Measurements from ENCODE around the gene JUP. TPM values are rescaled to one million over a fixed set of nuclear protein-coding genes. Genes with fewer than 3 reads are reported as not detected.
A peak's percentile ranks its signal among the peaks of the same experiment; 100 is the strongest.

JUP gene
- total and polyA plus RNA-seq, 2 of the 13 experiments (the other 11 are each of a cell fraction or from before 2014, with no cell fraction given): 12.1 to 20.6 TPM

- Histone ChIP-seq H3K27me3 (ENCODE audit: control insufficient read depth in 1 of 2, insufficient read depth in 2 of 2, low read length in 2 of 2) (no peaks in the 10 kb centered on the region; a peak in 1 of 5 replicates), H3K4me3 (replicated peaks in 1 of 3; ENCODE audit: insufficient read depth in 1 of 3, low read depth in 2 of 3, low read length in 3 of 3) (peak overlapping the region; percentile 83 to 88 (median 87)), H2AFZ (ENCODE audit: low read length) (no peak overlapping the region), H3K4me1 (ENCODE audit: insufficient read depth, low read length) (peaks cover 50% of the 10 kb centered on the region), H3K36me3 (replicated peaks in 1 of 2; ENCODE audit: control insufficient read depth in 1 of 2, insufficient read depth in 2 of 2, low read length in 2 of 2) (peaks cover 10 to 20% of the 10 kb centered on the region in 2 experiments), H3K9me3 (ENCODE audit: low read length) (no peaks in the 10 kb centered on the region), H3K4me2 (ENCODE audit: low read depth, low read length) (peak overlapping the region; percentile 94), H3K79me2 (ENCODE audit: insufficient read depth, low read length) (peaks cover 49% of the 10 kb centered on the region), H3K9ac (ENCODE audit: insufficient read depth, low read depth, low read length) (peak overlapping the region; percentile 88), H4K20me1 (ENCODE audit: insufficient read depth, low read length) (no peaks in the 10 kb centered on the region), H3K27ac (ENCODE audit: extremely low read length, insufficient read depth, low read length) (peak overlapping the region; percentile 82)
- ATAC-seq (no peak), DNase-seq (ENCODE audit: low spot score) (no peak), FAIRE-seq (no peak)
- no TSS peak for BruUV-seq (replicated peaks)
- intact Hi-C loops (cut with micrococcal nuclease; ENCODE audit: unreplicated experiment): loop anchor here (5.0 to 10.0 kb wide), 2 partner anchors 51 to 143 kb away; partner anchors contain the start of gene KLHL11
- ChIA-PET POLR2A (interaction anchor here (1.0 to 1.6 kb wide), 4 partner anchors 8 to 116 kb away, joined by 3 to 7 read pairs (median 4); partner anchors contain the start of genes JUP, KLHL11 and ODAD4), CTCF (ENCODE audit: low intra/inter-chr PET ratio, low total read pairs) (no interaction called here)
- in situ Hi-C loops (cut with HindIII; ENCODE audit: extremely low pct_ligation_motif_present, low pct_unique_long_range_greater_than_20kb): no loop called here
- 33% methylated on average over 1 of the region's 1 CpG for WGBS (ENCODE audit: low lambda C conversion rate)
- TF ChIP-seq ELK4 (CRISPR knock-in tag; IDR thresholded peaks at IDR 0.05; ENCODE audit: borderline replicate concordance): no peak
- no peak for TF ChIP-seq ZNF530 (CRISPR knock-in tag; IDR thresholded peaks at IDR 0.05; ENCODE audit: low read depth)
- no peak for TF ChIP-seq ELF1 (CRISPR knock-in tag; IDR thresholded peaks at IDR 0.05)
- peak; percentile 59; the same call in 1 of the 2 replicates for TF ChIP-seq ZNF335 (CRISPR knock-in tag; IDR thresholded peaks at IDR 0.05)
- 0 out of 2 replicates have a peak, but pooled peaks have one; percentile 12 for TF ChIP-seq ZNF558 (CRISPR knock-in tag; IDR thresholded peaks at IDR 0.05; ENCODE audit: borderline replicate concordance)
- no peak for TF ChIP-seq KLF11 (CRISPR knock-in tag; IDR thresholded peaks at IDR 0.05)
- TF ChIP-seq ZNF124 (CRISPR knock-in tag; IDR thresholded peaks at IDR 0.05): 0 out of 2 replicates have a peak, but pooled peaks have one; percentile 29
- no peak for TF ChIP-seq ZNF264 (CRISPR knock-in tag; IDR thresholded peaks at IDR 0.05)
- TF ChIP-seq MAFF (IDR thresholded peaks at IDR 0.05; ENCODE audit: low read depth, low read length): no peak
- no peak for TF ChIP-seq GABPA (IDR thresholded peaks at IDR 0.05; ENCODE audit: low read depth, low read length)
- TF ChIP-seq GABPA (CRISPR knock-in tag; IDR thresholded peaks at IDR 0.05; ENCODE audit: low read depth): no peak
- TF ChIP-seq FLYWCH1 (CRISPR knock-in tag; IDR thresholded peaks at IDR 0.05): no peak
- TF ChIP-seq MTF1 (CRISPR knock-in tag; IDR thresholded peaks at IDR 0.05): no peak
- TF ChIP-seq ZHX1 (CRISPR knock-in tag; IDR thresholded peaks at IDR 0.05; ENCODE audit: low read depth): 0 out of 2 replicates have a peak, but pooled peaks have one; percentile 3
- 0 out of 2 replicates have a peak, but pooled peaks have one; percentile 22 for TF ChIP-seq ZSCAN31 (CRISPR knock-in tag; IDR thresholded peaks at IDR 0.05; ENCODE audit: low read depth)
- TF ChIP-seq IRF1 (CRISPR knock-in tag; IDR thresholded peaks at IDR 0.05; ENCODE audit: low read depth): no peak
- no peak for TF ChIP-seq SCMH1 (CRISPR knock-in tag; IDR thresholded peaks at IDR 0.05; ENCODE audit: borderline replicate concordance)
- TF ChIP-seq ZNF121 (CRISPR knock-in tag; IDR thresholded peaks at IDR 0.05): no peak
- TF ChIP-seq MXD4 (CRISPR knock-in tag; IDR thresholded peaks at IDR 0.05): 0 out of 2 replicates have a peak, but pooled peaks have one; percentile 17
- 0 out of 2 replicates have a peak, but pooled peaks have one; percentile 14 for TF ChIP-seq NAIF1 (CRISPR knock-in tag; IDR thresholded peaks at IDR 0.05; ENCODE audit: borderline replicate concordance)
- no peak for TF ChIP-seq RNF2 (conservative IDR thresholded peaks at IDR 0.05; ENCODE audit: low read depth)
- no peak for TF ChIP-seq ZNF101 (CRISPR knock-in tag; IDR thresholded peaks at IDR 0.05; ENCODE audit: borderline replicate concordance, low read depth)
Measured at GRCh38 chr17:41814195-41814594, 27.7 kb upstream of the JUP start.
